Measurements from ENCODE around the gene KCNMA1.

GRCh38 chr10:76871697-76872295 lies 765.8 kb downstream of the KCNMA1 start:
- TF ChIP-seq CTCF (IDR thresholded peaks at IDR 0.05 in 4 of 5, conservative IDR thresholded peaks at IDR 0.05 in 1 of 5), result no peak
- no peak for TF ChIP-seq POLR2A (IDR thresholded peaks at IDR 0.05)
